GM21786 (cell line): ENCODE results near the gene SPAG17.

ENCODE experiments used
- ATAC-seq: cut with Tn5 transposase; IDR thresholded peaks from one replicate; pipeline ENCODE4 v1.9.1; 2021; ENCODE audit not compliant: unreplicated experiment

Gene SPAG17

GRCh38 chr1:118169016-118169415, 16.0 kb downstream of the SPAG17 start:
- no peak for ATAC-seq

DNA sequence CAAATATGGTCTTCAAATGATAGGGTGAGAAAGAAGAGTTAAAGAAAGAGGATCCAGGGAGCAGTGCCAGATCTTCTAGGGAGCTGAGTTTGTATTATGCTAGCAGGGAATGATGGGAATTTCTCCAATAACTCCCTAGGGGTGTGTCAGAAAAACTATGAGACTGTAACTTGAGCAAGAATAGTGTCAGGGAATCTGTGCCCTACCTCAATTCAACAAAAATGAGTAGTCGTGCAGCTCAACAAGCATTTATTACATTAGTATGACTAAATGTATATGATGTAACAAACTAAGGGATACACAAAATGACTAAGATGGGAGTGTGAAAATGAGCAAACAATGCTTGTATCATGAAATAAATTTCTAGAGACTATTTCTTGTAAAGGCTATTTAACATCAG, 24.2 kb downstream of the SPAG17 start:
- ATAC-seq, result no peak

- ATAC-seq, result no peak
These were observed 25.5 kb downstream of the SPAG17 start for GRCh38 chr1:118159569-118159968.

GRCh38 chr1:118158924-118159323, 26.1 kb downstream of the SPAG17 start:
- ATAC-seq, result no peak

GRCh38 chr1:118157506-118157905, 27.5 kb downstream of the SPAG17 start:
- ATAC-seq, result no peak

DNA sequence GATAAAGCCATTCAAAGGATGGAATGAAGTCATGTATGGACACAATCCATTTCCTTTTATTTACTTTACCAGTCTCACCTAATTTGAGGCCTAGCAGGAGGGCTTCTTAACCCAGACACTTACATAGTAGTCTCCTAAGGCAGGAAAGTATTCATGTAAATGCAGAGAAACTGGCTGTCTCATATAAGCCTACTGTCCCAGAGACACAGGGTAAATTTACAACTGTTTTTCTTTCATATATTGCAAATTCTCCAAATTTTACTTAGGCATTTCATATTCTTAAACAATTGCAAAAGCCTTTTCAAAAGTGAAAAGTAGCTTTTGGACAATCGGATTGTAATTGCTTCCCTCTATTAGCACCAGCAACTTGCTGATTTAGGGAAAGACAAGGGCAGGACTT, 29.9 kb downstream of the SPAG17 start:
- no peak for ATAC-seq

- no peak for ATAC-seq
These were observed 30.8 kb downstream of the SPAG17 start for GRCh38 chr1:118154220-118154619.

DNA sequence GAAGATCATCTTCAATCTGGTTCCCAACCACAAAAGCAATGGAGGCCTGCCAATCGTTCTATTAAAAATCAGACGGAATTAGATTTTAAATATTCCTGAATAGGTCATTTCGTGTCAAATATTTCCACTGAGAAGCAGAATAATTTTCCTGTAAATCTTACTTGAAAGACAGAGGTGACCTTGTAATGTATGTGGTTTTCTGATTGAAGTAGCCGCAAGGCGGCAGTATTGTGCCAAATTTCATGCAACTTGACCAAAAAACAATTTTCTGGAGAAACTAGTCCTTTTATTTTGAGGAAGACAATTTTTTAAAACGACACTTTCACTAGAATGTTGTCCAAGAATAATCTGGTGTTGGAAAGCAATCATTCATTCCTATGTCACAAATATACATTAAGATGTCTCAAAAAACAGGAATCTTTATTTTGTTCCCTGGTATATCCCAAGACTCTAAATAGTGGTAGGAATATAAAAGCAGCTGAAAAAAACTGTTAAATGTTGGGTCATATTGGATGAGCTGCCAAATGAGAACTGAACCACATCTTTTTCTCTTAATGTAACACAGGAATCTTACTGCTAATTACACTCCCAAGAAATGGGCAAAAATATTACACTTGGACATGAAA, 33.6 kb downstream of the SPAG17 start:
- ATAC-seq, result no peak

- no peak for ATAC-seq
These were observed 35.2 kb downstream of the SPAG17 start for GRCh38 chr1:118149799-118150198.

- no peak for ATAC-seq
These were observed 37.0 kb downstream of the SPAG17 start for GRCh38 chr1:118148034-118148433.

DNA sequence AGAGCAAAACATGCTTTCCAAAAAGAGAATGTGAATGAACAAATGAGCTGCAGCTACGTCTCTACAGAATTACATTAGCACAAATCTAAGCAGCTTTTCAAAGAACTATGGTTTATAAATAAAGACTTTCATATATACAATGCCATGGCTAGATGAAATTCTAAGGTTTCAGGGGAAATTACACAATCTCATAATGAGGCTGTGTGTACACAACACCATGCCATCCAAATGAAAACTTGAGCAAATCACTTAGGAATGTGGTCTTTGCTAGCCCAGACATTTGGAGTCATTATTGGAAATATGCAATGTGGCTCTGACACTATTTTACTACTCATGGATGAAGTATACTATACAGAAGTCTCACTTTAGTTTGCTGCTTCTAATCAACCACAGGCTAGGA, 37.5 kb downstream of the SPAG17 start:
- ATAC-seq, result no peak

DNA sequence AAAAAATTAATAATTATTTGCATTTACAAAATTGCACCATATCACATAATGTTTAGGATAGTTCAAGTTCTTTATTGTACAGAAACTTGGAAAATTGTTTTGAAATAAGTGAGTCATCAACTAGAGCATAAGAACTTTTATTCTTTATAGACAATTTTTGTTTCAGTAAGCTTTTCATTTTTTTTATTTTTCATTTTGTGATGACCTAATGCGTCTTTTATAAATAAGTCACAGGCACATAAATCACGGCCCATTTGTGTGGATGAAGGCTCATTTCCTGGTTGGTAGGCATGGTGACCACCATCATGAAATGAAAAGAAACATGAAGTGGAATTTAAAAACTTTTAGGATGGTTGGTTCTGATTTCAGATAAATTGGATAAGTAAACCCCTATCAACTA, 39.3 kb downstream of the SPAG17 start:
- ATAC-seq, result no peak

DNA sequence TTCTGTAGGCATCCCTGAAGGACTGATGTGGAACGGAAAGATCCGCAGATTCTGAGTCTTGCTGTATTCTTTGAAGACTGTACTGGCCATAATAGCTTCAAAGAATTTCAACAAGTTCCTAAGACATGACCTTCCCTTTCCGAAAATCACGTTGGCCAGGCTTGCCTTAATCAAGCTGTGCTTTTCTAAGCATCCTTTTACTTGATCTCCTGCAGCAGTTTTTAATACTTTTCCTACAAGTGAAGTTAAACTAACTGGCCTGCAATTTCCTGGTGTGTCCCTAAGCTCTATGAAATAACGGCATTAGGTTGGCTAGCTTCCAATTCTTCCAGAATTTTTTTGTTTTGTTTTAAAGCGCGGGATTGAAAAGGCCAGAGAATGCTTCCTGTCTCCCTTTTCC, 40.3 kb downstream of the SPAG17 start:
- no peak for ATAC-seq

DNA sequence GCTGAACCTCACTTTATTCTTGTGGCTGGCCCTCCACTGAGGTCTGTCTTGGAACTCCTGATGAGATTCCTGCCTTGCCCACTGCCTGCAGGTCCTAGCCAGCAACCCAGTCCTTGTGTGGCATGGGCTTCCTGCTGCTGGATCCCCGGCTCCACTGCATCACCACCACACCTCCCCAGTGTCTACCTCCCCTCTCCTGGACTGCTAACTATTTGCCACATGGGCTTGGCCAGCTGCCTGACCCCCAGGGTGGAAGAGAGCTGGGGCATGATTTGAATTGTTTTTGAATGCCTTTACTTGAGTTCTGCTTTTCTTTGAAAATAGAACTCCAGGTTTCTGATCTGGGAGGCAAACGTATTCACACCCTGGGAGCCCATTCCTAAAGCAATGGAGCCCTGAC, 41.2 kb downstream of the SPAG17 start:
- ATAC-seq, result no peak

DNA sequence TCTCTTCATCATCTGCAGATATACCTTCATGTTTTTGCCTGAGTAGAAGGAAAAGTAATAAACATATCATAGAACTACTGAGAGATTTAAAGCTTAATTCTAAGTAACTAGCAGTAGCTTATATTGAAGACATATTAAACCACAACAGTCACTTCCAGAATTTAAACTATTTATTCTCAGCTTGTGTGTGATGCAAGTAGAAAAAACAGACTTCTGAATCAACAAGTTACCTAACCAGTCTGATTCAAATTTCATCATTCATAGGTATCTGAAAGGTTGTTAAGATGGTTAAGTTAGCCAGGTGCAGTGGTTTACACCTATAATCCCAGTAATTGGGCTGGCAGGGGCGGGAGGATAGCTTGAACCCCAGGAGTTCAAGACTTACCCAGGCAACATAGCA, 41.9 kb downstream of the SPAG17 start:
- no peak for ATAC-seq

DNA sequence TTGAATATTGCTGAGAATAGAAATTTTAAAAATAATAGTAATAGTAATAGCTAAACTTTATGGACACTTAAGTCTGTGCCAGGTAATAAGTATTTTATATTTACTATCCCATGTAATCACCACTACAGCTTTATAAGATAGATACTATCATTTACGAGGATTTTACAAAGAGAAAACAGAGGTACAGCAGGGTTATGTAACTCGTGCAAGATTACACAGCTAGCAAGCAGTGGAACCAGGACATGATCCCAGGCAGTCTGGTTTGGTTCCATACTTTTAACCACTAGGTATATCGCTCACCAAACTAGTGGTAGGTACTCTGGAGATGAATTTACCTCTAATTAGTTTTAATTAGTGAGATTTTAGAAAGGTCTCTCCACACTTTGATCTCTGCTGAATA, 42.5 kb downstream of the SPAG17 start:
- no peak for ATAC-seq

DNA sequence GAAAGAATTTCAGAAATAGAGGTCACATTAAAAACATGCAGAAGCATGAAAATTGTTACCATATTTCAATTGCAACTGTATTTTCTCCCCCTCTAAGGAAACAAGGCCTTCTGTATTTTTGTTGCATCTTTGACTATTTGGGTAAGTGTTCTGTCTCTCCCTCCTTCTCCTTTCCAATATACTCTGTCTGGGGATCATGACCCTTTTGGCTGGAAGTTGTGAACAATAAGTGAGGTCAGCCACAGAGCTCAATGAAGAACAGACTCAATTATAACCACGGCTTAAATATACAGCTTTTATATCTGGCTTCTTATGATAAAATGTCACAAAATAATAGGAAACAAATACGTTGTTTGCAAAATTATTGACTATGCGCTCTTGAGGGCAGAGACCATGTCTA, 47.1 kb downstream of the SPAG17 start:
- no peak for ATAC-seq

DNA sequence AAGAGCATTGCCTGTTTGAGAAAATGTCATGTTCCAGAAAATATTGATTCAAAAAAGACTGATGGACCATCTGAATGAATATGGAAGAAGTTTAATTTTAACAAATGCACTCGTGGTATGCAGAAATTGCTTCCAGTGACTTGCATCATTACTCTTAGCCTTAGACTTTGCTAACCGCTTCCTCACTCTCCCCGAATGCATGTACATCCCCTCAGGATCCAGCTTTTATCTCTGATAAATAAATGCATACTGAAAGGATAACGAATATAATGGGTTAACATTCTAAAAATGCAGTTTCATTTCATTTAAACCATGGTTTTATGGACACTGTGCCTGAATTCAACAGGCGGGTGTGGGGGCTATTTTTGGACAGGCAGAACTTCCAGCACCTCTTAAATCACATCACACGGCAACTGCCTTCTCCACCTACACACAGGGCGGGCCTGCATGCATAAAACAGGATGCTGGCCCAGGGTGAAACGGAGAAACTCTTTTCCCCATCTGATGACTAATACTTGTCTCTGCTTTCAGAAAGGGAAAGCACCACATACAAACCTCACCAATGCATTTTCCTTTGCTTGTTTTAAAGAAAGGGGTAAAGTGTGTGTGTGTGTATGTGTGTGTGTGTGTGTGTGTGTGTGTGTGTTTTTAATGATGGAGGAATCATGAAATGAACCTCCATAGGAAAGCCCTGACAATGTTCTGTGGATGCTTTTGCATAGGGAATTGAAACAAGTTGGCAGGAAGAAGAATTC, 48.7 kb downstream of the SPAG17 start:
- peak; percentile 100 for ATAC-seq

DNA sequence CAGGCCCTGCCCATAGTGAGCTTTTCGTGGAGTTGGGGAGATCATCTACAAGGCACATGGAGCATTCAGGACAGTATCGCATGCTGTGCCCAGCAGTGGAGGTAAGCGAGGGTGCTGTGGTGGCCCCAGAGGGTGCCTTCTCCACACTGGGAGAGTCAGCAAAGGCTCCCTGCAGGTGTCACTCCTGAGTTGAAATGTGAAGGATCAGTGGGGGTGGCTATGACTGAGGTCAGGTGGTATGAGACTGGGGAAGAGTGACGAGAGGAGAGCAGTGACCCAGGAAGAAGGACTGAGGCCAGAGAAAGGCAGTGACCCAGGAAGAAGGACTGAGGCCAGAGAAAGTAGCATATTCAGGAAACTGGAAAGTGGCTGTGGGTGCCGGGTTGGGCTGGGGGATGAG, 53.0 kb downstream of the SPAG17 start:
- no peak for ATAC-seq

DNA sequence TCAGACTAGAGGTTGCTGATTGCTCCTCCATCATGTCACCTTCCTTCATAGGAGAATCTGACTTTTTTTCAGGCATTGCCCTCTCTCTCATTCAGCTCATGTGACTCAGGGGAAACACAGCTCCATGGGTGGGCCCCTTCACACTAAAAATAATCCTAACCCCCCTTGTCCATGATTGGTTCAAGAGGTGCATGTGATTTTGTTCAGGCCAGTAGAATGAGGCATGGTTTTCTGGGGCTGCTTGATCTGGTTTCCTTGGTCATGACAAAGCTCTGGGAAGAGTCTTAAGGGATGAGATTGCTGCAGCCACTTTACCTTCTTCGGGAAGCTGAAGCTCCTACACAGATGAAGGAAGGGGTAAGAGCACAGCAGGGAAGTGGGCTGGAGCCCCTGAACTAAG, 56.3 kb downstream of the SPAG17 start:
- no peak for ATAC-seq

DNA sequence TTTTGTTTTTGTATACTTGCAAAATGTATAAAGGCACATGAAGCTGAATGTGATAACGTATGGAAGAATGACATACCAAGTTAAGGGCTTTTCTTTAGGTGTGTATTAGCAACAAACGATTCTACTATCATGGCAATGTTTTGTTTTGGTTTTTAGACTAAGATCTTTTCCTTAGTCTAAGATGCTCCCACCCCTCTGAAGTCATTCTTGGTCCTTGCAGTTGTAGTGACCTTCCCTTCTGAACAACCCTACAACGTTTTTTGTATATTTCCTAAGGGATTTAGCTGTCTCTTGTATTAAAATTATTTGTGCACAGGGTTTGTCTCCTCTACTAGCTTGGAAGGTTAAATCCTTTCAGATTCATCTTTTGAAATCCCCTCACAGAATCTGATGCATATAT, 61.0 kb downstream of the SPAG17 start:
- ATAC-seq, result no peak

GRCh38 chr1:118123116-118123839, 61.8 kb downstream of the SPAG17 start:
- no peak for ATAC-seq
